Measurements from ENCODE around the gene FTO. TPM values are rescaled to one million over a fixed set of nuclear protein-coding genes. Genes with fewer than 3 reads are reported as not detected.

Gene FTO
- total RNA-seq, 2 experiments from 2014 or later, result 48.6 to 53.2 TPM

- no peaks in the 10 kb centered on the region for H3K4me1 Mint-ChIP-seq (ENCODE audit: low read depth)
- no peaks in the 10 kb centered on the region for H3K27me3 Mint-ChIP-seq
- ATAC-seq, result no peak
- peaks cover 4% of the 10 kb centered on the region for H3K9me3 Mint-ChIP-seq
- no peak for DNase-seq
- intact Hi-C loops (cut with micrococcal nuclease), result no loop called here
- TF ChIP-seq CTCF (IDR thresholded peaks at IDR 0.05), result no peak
- ChIA-PET POLR2A (no interaction called here), CTCF (no interaction called here)
- no peaks in the 10 kb centered on the region for H3K36me3 Mint-ChIP-seq (ENCODE audit: low read depth)
- no peak overlapping the region for H3K27ac Mint-ChIP-seq
- H3K4me3 Mint-ChIP-seq, result no peak overlapping the region
Observed at GRCh38 chr16:54086791-54087190, 382.8 kb downstream of the FTO start.

GRCh38 chr16:54090602-54091001 lies 386.6 kb downstream of the FTO start:
- Mint-ChIP-seq H3K4me3 (no peak overlapping the region), H3K9me3 (peaks cover 15% of the 10 kb centered on the region)

GRCh38 chr16:54093281-54093680 lies 389.3 kb downstream of the FTO start:
- no peak for ATAC-seq
- DNase-seq, result no peak
- Mint-ChIP-seq H3K27me3 (no peaks in the 10 kb centered on the region), H3K4me3 (no peak overlapping the region), H3K27ac (no peak overlapping the region), H3K36me3 (ENCODE audit: low read depth) (peaks cover 20% of the 10 kb centered on the region), H3K9me3 (peaks cover 21% of the 10 kb centered on the region), H3K4me1 (ENCODE audit: low read depth) (no peaks in the 10 kb centered on the region)
- POLR2A ChIA-PET, result no interaction called here
- intact Hi-C loops (cut with micrococcal nuclease), result no loop called here
- CTCF ChIA-PET, result no interaction called here
- no peak for TF ChIP-seq CTCF (IDR thresholded peaks at IDR 0.05)

More at GRCh38 chr16:54090602-54091001, 386.6 kb downstream of the FTO start:
- ATAC-seq, result no peak
- intact Hi-C loops (cut with micrococcal nuclease), result no loop called here
- Mint-ChIP-seq H3K36me3 (ENCODE audit: low read depth) (peaks cover 17% of the 10 kb centered on the region), H3K4me1 (ENCODE audit: low read depth) (no peaks in the 10 kb centered on the region), H3K27me3 (no peaks in the 10 kb centered on the region), H3K27ac (no peak overlapping the region)
- TF ChIP-seq CTCF (IDR thresholded peaks at IDR 0.05), result no peak
- POLR2A ChIA-PET, result no interaction called here
- no peak for DNase-seq
- CTCF ChIA-PET, result no interaction called here

GRCh38 chr16:54094641-54095040 lies 390.7 kb downstream of the FTO start:
- intact Hi-C loops (cut with micrococcal nuclease), result no loop called here
- no peak for ATAC-seq
- TF ChIP-seq CTCF (IDR thresholded peaks at IDR 0.05), result no peak
- no peaks in the 10 kb centered on the region for H3K27me3 Mint-ChIP-seq
- no peaks in the 10 kb centered on the region for H3K4me1 Mint-ChIP-seq (ENCODE audit: low read depth)
- H3K9me3 Mint-ChIP-seq, result peaks cover 17% of the 10 kb centered on the region
- DNase-seq, result no peak
- ChIA-PET CTCF (no interaction called here), POLR2A (no interaction called here)
- no peak overlapping the region for H3K27ac Mint-ChIP-seq
- no peak overlapping the region for H3K4me3 Mint-ChIP-seq
- H3K36me3 Mint-ChIP-seq (ENCODE audit: low read depth), result peaks cover 20% of the 10 kb centered on the region

GRCh38 chr16:54096607-54097006 lies 392.7 kb downstream of the FTO start:
- no peaks in the 10 kb centered on the region for H3K4me1 Mint-ChIP-seq (ENCODE audit: low read depth)
- no peak overlapping the region for H3K27ac Mint-ChIP-seq
- no peak for ATAC-seq
- TF ChIP-seq CTCF (IDR thresholded peaks at IDR 0.05), result no peak
- no peak overlapping the region for H3K4me3 Mint-ChIP-seq
- peaks cover 20% of the 10 kb centered on the region for H3K36me3 Mint-ChIP-seq (ENCODE audit: low read depth)
- no peak for DNase-seq
- no peaks in the 10 kb centered on the region for H3K27me3 Mint-ChIP-seq
- CTCF ChIA-PET, result no interaction called here
- intact Hi-C loops (cut with micrococcal nuclease), result no loop called here
- POLR2A ChIA-PET, result no interaction called here
- peaks cover 17% of the 10 kb centered on the region for H3K9me3 Mint-ChIP-seq

All from activated CD8-positive, alpha-beta T cell treated with anti-CD3 and anti-CD28 coated beads for 36 hours (primary cell).